ENCODE measurements around the gene STAT5A. TPM values are rescaled to one million over a fixed set of nuclear protein-coding genes. Genes with fewer than 3 reads are reported as not detected.
"Not testable (repeated sequence)": the region's sequence is repeated elsewhere in the genome, so short reads cannot be mapped to it uniquely, and the experiment has no call there.

STAT5A gene
- polyA plus RNA-seq, 1 donor from 2014 or later = 0.28 TPM

GRCh38 chr17:42303694-42304093, 15.4 kb downstream of the STAT5A start:
- H3K27me3 ChIP-seq (ENCODE audit: insufficient read depth, low read depth, low read length) = no peaks in the 10 kb centered on the region
- H3F3A ChIP-seq (ENCODE audit: insufficient read depth, low read length, poor library complexity, severe bottlenecking) = no peaks in the 10 kb centered on the region
- H3K9ac ChIP-seq (ENCODE audit: low read length) = no peak overlapping the region
- H4K20me1 ChIP-seq (ENCODE audit: insufficient read depth) = no peaks in the 10 kb centered on the region
- H3K4me2 ChIP-seq (ENCODE audit: low read length) = no peak overlapping the region
- TF ChIP-seq, protein P1, sequence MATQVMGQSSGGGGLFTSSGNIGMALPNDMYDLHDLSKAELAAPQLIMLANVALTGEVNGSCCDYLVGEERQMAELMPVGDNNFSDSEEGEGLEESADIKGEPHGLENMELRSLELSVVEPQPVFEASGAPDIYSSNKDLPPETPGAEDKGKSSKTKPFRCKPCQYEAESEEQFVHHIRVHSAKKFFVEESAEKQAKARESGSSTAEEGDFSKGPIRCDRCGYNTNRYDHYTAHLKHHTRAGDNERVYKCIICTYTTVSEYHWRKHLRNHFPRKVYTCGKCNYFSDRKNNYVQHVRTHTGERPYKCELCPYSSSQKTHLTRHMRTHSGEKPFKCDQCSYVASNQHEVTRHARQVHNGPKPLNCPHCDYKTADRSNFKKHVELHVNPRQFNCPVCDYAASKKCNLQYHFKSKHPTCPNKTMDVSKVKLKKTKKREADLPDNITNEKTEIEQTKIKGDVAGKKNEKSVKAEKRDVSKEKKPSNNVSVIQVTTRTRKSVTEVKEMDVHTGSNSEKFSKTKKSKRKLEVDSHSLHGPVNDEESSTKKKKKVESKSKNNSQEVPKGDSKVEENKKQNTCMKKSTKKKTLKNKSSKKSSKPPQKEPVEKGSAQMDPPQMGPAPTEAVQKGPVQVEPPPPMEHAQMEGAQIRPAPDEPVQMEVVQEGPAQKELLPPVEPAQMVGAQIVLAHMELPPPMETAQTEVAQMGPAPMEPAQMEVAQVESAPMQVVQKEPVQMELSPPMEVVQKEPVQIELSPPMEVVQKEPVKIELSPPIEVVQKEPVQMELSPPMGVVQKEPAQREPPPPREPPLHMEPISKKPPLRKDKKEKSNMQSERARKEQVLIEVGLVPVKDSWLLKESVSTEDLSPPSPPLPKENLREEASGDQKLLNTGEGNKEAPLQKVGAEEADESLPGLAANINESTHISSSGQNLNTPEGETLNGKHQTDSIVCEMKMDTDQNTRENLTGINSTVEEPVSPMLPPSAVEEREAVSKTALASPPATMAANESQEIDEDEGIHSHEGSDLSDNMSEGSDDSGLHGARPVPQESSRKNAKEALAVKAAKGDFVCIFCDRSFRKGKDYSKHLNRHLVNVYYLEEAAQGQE (IDR thresholded peaks at IDR 0.05; ENCODE audit: borderline replicate concordance) = no peak
- TF ChIP-seq MXI1 (conservative IDR thresholded peaks at IDR 0.05; ENCODE audit: poor library complexity, severe bottlenecking) (no peak), CTCF (IDR thresholded peaks at IDR 0.05; ENCODE audit: poor library complexity, severe bottlenecking) (no peak), EP300 (conservative IDR thresholded peaks at IDR 0.05; ENCODE audit: poor library complexity, severe bottlenecking) (no peak)
- H2AFZ ChIP-seq (ENCODE audit: low read depth, low read length) = no peak overlapping the region
- H3K36me3 ChIP-seq (ENCODE audit: insufficient read depth, low read length) = no peaks in the 10 kb centered on the region
- no peaks in the 10 kb centered on the region for H3K79me2 ChIP-seq (replicated peaks; ENCODE audit: insufficient read depth, low read length)
- no peaks in the 10 kb centered on the region for H3K9me2 ChIP-seq (ENCODE audit: insufficient read depth, low read length)
- H3K27ac ChIP-seq (ENCODE audit: low read length) = no peak overlapping the region
- no peak overlapping the region for H3K4me3 ChIP-seq (ENCODE audit: low read length)
- H3K9me3 ChIP-seq (ENCODE audit: low read length) = no peaks in the 10 kb centered on the region

- Histone ChIP-seq H3K27ac (ENCODE audit: low read length) (no peak overlapping the region), H3K27me3 (ENCODE audit: insufficient read depth, low read depth, low read length) (no peaks in the 10 kb centered on the region), H3K9me3 (ENCODE audit: low read length) (no peaks in the 10 kb centered on the region), H3K4me2 (ENCODE audit: low read length) (no peak overlapping the region), H3K79me2 (replicated peaks; ENCODE audit: insufficient read depth, low read length) (no peaks in the 10 kb centered on the region), H3K9me2 (ENCODE audit: insufficient read depth, low read length) (no peaks in the 10 kb centered on the region), H2AFZ (ENCODE audit: low read depth, low read length) (no peak overlapping the region), H3K4me3 (ENCODE audit: low read length) (no peak overlapping the region), H4K20me1 (ENCODE audit: insufficient read depth) (no peaks in the 10 kb centered on the region), H3K36me3 (ENCODE audit: insufficient read depth, low read length) (no peaks in the 10 kb centered on the region), H3K9ac (ENCODE audit: low read length) (no peak overlapping the region), H3F3A (ENCODE audit: insufficient read depth, low read length, poor library complexity, severe bottlenecking) (no peaks in the 10 kb centered on the region)
- TF ChIP-seq RAD21 (conservative IDR thresholded peaks at IDR 0.05) = no peak
- no peak for TF ChIP-seq EZH2 (IDR thresholded peaks at IDR 0.05; ENCODE audit: borderline replicate concordance, insufficient read depth, low read length, poor library complexity, severe bottlenecking)
- TF ChIP-seq SMC3 (conservative IDR thresholded peaks at IDR 0.05; ENCODE audit: poor library complexity) = no peak
- TF ChIP-seq EP300 (conservative IDR thresholded peaks at IDR 0.05; ENCODE audit: poor library complexity, severe bottlenecking) = no peak
- TF ChIP-seq POLR2AphosphoS5 (IDR thresholded peaks at IDR 0.05) = no peak
- no peak for TF ChIP-seq MXI1 (conservative IDR thresholded peaks at IDR 0.05; ENCODE audit: poor library complexity, severe bottlenecking)
- TF ChIP-seq TAF1 (IDR thresholded peaks at IDR 0.05; ENCODE audit: low read depth) = no peak
- TF ChIP-seq, protein P1 (IDR thresholded peaks at IDR 0.05; ENCODE audit: borderline replicate concordance) = no peak
- TF ChIP-seq CTCF (IDR thresholded peaks at IDR 0.05; ENCODE audit: poor library complexity, severe bottlenecking) = no peak
These were observed 16.1 kb downstream of the STAT5A start for GRCh38 chr17:42304187-42305030.

DNA sequence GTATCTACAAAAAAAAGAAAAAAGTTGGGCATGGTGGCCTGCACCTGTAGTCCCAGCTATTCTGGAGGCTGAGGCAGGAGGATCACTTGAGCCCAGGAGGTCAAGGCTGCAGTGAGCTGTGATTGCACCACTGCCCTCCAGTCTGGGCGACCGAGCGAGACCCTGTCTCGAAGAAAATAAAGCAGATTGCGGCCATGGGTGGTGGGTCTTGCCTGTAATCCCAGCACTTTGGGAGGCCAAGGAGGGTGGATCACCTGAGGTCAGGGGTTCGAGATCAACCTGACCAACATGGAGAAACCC, 16.7 kb downstream of the STAT5A start:
- not testable (repeated sequence) for H2AFZ ChIP-seq (ENCODE audit: low read depth, low read length); H3K4me2 ChIP-seq (ENCODE audit: low read length); H3K9me2 ChIP-seq (ENCODE audit: insufficient read depth, low read length); H3K4me3 ChIP-seq (ENCODE audit: low read length); H3K27me3 ChIP-seq (ENCODE audit: insufficient read depth, low read depth, low read length); H3K36me3 ChIP-seq (ENCODE audit: insufficient read depth, low read length); H3K79me2 ChIP-seq (replicated peaks; ENCODE audit: insufficient read depth, low read length); H3K9ac ChIP-seq (ENCODE audit: low read length); H3K9me3 ChIP-seq (ENCODE audit: low read length); H3F3A ChIP-seq (ENCODE audit: insufficient read depth, low read length, poor library complexity, severe bottlenecking); H3K27ac ChIP-seq (ENCODE audit: low read length); H4K20me1 ChIP-seq (ENCODE audit: insufficient read depth)
